GM18499 (cell line): Measurements from ENCODE around the gene RBM38.
A peak's percentile ranks its signal among the peaks of the same experiment; 100 is the strongest.

Experiments
- ATAC-seq: cut with Tn5 transposase; IDR thresholded peaks from one replicate; pipeline ENCODE4 v1.9.1; 2021; ENCODE audit warnings: moderate number of reproducible peaks; ENCODE audit not compliant: insufficient read depth, unreplicated experiment

The RBM38 gene

DNA sequence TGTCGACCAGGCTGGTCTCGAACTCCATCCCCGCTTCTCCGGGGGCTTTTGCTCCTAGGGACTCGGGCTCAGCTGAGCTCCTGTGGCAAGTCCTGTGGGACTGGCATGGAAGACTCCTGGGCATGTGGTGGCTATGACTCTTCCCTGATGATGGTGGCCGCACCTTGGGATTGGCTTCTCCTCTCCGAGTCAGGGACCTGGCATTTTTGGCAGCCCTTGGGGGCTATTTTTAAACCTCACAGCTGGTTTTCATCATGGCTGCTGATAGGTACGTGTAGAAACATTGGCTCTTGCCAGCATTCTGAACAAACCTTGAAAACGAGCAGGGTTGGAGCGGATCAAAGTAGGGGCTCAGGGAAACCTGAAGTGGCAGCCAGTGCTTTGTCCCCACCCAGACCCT lies 54.1 kb downstream of the RBM38 start:
- no peak for ATAC-seq

DNA sequence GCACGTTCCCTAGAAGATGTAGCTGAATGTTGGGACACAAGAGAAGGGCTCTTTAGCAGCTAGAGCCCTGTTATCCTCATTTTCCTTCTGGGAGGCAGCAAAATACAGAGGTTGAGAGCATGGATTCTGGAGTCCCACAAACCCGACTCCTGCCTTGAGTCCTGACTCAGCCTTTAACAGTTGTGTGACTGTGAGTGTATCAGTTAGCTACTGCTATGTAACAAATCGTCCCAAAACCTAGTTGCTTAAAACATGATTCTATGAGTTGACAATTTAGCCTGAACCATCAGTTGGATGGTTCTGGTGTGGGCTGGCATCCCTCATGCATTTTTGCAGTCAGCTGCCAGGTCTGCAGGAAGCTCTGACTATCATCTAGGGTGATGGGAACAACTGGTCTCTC lies 54.6 kb downstream of the RBM38 start:
- ATAC-seq = no peak

DNA sequence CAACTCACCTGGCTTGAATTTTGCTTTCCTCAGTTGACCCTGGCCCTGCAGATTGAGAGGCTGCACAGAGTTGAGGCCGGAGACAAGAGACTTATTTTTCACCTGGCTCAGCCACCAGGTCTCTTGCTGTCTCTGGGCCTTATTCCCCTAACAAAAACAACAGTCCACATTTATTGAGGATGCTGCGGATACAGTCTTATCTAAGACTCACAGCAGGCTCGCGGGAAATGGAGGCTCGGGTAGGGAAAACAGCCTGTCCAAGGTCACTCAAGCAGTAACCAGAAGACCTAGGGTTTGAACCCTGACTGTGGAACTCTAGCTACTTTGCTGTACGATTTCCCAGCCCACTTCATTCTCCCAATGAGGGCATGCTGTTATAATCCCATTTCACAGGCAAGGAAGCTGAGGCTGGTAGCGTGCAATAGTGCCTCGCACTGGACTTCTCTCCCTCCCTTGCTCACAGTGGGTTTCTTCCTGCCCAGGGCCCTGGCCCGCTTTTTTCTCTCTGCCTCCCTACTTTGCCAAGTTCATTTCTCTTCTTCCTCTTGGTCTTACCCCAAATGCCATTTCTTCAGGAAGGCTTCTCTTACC lies 57.7 kb downstream of the RBM38 start:
- ATAC-seq = no peak

DNA sequence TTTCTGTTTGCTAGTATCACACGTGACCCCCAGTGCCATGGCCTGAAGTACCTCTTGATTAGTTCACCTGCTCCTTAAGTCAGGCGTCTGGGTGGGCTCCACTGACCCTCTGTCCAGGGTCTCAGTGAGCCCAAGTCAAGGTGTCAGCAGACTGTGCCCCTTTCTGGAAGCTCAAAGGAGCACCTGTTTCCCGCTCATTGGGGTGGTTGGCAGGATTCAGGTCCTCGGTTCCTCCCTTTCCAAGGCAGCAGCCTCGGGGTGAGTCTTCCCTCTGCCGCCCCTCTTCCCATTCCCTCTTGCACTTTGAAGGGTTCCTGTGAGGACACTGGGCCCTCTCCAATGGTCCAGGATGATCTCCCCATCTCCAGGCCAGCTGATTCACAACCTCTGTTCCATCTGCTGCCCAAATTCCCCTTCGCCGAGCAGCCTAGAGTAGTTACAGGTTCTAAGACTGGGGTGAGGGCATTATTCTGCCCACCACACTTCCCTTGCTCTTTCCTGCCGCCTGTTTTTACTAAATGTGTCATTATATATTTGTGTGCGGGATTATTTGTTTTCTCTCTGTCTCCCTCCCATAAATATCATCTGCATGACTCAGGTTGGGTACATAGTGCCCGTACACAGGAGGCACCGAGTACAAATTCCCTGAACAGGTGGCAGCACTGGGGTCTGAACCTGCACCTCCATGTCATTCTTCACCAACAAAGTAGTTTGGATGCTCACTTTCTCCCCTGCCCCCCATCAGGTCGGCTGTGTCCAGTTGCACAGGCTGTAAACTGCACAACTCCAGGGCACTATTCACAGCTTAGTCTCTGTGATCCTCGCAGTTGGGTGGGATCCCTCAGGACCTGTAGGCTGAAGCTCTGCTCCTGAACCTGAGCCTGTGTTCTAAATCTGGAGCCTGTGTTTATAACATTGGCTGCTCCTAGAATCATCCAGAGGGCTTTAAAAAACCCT lies 58.5 kb downstream of the RBM38 start:
- ATAC-seq = no peak

DNA sequence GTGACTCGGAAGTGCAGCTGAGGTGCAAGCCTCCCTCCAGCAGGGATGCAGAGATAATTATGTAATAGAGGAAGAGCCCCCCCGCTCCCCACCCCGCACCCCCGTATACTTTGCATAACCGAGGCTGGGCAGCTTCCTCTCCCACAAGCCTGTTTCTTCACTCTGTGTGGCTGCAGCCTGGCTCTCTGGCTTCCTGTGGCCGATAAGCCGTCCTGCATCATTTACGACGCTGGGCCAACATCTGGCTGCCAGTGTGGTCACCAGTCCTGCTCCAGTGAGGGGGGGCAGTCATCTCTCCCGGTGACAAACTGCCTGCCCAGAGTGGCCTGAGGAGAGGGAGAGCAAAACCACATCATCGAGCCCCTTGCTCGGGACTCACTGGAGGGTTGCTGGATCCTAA lies 59.2 kb downstream of the RBM38 start:
- peak; percentile 67 for ATAC-seq

DNA sequence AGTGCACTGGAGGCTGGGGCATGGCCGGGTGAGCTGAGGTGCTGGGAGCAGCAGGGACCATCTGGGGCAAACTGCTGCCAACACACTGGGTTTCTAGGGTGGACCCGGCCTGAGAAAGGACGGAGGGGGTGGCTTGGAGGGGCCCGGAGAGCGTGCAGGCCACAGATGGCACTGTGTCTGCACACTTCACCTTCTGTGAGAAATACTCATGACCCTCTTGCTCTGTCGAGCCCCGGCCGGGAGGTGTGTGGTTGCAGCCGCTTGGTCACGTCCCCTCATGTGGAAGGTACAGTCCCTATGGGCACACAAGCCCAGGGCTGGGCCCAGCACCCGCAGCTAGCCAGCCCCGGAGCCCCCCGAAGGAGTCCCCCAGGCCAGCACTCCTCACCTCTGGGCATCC lies 59.7 kb downstream of the RBM38 start:
- no peak for ATAC-seq

DNA sequence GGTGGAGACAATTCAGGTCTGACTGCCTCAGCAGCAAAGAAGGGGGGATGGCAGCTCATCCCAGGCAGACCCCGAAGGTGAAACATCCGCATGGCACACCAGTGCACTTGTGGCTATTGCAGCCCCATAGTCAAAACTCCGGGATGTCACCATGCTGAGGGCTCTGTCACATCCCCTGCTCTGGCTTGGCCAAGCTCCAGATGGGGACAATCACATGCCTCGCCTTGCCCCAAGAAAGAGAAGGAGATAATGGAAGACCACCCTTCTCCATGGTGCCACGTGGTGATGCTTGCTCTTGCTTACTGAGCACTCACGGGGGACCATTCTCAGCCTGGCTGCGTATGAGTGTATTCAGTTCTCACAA lies 60.2 kb downstream of the RBM38 start:
- no peak for ATAC-seq

DNA sequence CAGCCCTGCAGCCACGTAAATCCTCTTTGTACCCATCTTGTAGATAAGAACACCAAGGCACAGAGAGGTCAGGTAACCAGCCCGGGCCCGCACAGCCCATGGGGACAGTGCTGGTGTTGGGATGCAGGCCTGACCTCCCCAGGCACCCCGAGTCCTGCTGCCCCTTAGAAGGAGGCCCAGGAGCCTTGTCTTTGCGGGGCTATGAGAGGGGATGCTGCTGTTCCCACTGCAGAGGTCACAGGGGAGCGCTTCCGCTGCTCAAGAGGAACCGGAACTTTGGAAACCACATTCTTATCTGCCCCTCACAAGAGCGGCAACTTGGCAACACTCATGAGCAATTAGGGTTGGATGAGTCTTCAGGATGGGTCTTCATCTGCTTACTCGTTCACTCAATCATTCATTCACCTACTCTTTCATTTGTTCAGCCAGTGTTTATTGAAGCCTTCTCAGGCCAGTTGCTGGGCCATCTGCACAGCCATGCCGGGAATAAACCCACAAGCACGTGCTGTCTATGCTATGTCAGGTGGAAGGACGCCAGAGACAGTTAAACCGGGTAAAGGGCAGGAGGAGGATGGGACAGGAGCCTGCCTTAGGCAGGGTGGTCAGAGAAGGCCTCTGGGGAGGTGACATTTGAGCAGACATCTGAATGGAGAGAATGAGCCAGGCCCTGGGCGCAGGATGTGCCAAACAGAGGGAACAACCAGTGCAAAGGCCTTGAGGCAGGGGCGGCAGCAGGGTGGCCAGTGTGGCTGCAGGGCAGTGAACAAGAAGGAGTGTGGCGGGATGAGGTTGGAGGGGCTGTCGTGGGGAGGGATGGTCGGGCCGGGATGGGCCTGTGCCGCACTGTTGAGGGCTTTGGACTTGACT lies 60.8 kb downstream of the RBM38 start:
- ATAC-seq = no peak

DNA sequence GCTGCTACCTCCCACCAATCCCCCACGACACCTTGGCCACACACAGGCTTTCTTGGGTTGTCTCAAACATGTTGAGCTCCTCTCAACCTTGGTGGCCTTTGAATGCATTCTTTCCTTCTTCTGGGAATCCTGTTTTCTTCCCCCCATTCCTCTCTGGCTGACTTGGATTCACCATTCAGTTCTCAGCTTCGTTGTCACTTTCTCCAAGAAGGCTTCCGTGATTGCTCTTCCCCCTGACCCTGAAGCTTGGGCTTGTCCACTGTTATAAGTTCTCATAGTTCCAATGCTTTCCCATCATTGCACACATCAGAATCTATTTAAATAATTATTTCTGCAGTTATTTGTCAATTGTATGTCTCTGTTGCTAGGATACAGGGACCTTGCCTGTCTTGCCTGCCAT lies 64.2 kb downstream of the RBM38 start:
- no peak for ATAC-seq

DNA sequence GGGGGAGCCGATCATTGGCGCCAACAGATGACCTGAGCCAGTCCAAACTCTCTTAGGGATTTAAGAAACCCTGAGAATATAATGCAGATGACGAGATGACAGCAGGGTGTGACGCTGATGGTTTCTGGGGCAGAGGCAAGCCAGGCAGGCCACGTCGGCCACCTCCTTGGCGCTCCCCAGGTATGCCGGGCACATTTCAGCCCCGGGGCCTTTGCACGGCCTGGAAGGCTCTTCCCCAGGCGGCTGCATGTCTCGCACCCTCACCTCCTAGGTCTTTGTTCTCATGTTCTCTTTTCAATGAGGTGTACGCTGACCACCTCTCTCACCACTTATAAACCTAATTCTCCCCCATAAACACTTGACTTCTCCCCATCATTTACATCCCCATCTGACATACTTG lies 64.9 kb downstream of the RBM38 start:
- ATAC-seq = no peak

DNA sequence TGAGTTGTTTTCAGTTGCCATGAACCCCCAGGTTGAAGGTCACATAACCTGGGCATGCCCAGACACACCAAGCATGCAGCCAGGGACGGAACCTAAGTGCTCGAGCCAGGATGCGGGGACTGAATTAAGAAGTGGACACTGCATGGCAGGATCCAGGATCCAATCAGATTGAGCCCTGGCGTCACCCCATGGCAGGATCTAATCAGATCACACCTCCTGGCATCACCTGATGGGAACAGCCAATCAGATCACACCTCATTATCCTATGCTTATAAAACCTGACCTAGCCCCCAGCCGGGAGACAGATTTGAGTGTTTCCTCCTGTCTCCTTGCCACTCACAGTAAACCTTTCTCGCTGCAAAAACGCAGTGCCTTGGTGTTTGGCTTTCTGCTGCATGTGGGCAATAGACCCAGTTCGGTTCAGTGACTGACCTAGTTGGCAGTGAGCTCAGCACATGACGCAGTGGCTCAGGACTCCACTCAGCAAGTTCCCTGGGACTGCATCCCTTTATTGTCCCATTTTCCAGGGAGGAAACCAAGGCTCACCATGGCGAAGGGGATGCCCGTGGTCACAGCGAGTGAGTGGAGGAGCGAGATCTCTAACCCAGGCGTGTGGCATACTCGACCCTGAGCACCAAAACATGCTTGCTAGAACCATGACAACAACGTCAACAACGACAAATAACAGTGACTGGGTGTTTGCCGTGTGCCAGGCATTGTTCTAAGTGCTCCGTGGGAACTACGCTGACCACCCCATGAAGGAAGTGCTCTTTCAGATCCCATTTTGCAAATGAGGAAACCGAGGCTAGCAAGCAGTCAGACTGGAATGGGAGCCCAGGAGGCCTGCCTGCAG lies 66.3 kb downstream of the RBM38 start:
- no peak for ATAC-seq

DNA sequence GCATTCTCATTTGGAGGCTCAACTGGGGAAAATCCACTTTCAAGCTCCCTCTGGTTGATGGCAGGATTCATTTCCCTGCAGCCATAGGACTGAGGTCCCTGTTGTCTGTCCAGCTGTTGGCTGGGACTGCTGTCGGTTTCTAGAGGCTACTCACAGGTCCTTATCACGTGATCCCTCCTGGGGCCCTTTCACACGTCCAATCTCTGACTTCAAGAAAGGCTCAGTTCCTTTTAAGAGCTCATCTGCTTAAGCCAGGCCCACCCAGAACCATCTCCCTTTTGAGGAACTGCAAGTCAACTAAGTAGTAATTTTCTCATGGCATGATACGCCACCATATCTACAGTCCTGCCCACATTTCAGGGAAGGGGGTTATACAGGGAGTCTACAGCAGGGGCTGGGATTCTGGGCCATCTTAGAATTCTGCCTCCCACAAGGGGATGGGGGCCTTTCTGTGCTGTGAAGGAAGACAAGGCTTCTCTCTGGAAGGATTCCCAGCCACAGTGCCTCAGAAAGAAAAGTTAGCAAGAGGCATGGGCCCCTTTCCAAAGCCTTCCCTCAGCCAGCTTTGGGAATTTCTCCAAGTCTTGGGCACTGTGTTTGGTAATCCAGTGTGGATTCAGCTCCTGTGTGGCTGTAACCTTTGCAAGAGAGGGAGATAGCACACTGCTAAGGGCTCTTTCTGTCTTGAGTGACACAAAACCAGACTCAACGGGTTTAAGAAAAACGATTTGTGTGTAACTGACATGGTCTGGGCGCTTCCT lies 67.4 kb downstream of the RBM38 start:
- ATAC-seq = no peak
